HG02938 (cell line): ENCODE results near the gene TMEM53.
"Not testable (repeated sequence)": the region's sequence is repeated elsewhere in the genome, so short reads cannot be mapped to it uniquely, and the experiment has no call there.

ENCODE experiments used
- ATAC-seq: cut with Tn5 transposase; IDR thresholded peaks from one replicate; pipeline ENCODE4 v1.9.1; 2021; ENCODE audit warnings: mild to moderate bottlenecking, moderate library complexity; ENCODE audit not compliant: unreplicated experiment

TMEM53 gene

DNA sequence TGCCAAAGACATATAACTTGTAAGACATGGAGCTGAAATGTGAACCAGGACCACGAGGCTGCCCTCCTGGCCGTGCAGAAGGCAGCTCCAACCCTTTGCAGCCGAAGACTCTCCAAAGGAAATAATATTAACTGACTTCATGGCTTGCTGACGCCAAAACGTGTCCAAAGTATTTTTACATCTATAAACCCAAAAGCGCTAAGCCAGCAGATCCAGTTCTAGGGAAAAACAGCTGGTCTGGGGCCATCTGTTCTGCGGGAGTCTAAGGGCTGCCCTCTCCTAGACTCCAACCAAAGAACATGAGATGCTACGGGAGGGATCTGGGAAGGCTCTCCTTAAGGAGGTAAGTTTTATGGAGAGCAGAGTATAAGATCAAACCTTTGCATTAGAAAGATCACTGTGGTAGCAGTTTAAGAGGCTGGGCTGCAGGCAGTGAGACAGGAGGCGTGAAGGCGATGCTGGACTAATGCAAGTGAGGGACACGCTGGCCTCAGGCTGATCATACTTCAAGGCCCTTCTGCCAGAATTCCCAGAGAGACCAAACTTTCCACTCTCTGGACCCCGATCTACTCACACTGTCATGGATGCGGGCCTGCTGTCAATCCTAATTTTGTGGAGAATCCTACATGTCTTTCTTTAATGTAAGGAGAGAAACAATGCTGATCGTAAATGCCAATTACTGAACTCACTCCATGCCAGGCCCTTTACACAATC, 1.2 kb downstream of the TMEM53 start:
- no peak for ATAC-seq

DNA sequence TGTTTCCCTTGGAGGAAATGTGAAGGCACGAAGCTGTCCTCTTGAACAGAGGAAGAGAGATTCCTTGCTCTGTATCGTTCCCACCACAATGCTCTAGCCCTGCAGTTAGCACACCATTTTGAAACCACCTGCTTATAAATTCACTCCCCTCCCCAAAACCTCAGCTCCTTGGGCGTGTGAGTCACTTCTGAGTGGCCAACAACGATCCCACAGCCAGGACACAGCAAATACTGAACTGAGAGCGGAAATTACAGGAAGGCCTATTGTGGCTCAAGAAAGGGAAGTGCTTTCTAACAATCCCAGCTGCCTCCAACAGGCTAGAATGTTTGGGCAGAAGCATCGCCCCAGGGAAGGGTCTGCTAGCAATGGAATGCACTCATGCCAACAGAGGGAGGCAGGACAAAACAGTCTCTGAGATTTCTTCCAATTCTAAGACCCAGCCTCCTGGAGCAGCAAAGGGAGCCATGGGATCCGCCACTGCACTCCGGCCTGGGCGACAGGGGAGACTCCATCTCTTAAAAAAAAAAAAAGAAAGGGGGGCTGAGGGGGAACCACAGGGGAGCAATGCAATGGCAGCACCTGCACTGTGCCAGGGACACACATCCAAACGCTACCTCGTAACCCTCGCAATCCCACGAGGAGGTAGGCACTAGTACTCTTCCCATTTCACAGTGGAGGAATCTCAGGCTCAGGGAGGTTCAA, 1.9 kb downstream of the TMEM53 start:
- no peak for ATAC-seq

DNA sequence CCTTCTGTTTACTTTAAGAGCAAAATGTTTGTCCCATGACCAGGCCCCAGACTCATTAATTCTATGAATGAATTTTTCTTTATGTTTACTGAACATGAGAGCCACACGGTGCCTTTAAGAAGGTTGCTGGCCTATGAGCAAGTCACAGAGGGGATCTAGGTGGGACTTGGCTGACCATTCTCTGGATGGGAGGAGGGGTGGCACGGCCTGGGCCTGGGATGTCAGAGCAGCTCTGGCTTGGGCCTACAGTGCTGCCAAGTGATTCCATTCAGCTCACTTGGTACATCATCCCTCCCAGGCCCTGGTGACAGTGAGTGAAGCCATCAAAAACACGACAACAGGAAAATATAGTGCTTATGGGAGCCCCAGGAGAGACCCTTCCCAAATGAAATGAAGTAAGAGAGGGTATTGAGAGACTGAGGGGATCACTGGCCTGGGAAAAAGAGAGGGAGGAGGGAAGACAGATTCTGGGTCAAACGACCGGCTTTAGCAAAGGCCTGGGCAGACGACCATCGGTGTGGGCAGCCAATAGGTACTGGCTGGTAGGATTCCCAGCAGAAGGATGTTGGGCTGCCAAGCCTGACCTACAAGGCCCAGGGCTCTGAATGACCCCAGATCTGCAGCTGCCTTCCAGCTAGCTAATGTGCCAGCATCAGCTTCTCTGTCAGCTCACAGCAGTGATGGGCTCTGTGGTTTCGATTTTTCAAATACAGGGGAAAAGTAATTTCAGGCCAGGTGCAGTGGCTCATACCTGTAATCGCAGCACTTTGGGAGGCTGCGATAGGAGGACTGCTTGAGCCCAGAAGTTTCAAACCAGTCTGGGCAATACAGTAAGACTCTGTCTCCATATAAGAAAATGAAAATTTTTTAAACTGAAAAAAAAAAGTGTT, 3.3 kb downstream of the TMEM53 start:
- ATAC-seq, result no peak

DNA sequence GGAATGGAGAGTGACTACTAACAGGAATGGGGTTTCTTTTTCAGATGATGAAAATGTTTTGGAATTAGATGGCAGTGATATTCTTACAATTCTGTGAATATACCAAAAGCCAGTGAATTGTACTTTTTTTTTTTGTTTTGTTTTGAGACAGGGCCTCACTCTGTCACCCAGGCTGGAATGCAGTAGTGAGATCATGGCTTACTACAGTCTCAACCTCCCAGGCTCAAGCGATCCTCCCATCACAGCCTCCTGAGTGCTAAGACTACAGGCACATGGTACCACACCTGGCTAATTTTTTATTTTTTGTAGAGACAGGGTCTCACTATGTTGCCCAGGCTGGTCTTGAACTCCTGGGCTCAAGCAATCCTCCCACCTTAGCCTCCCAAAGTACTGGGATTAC, 7.6 kb downstream of the TMEM53 start:
- not testable (repeated sequence) for ATAC-seq

DNA sequence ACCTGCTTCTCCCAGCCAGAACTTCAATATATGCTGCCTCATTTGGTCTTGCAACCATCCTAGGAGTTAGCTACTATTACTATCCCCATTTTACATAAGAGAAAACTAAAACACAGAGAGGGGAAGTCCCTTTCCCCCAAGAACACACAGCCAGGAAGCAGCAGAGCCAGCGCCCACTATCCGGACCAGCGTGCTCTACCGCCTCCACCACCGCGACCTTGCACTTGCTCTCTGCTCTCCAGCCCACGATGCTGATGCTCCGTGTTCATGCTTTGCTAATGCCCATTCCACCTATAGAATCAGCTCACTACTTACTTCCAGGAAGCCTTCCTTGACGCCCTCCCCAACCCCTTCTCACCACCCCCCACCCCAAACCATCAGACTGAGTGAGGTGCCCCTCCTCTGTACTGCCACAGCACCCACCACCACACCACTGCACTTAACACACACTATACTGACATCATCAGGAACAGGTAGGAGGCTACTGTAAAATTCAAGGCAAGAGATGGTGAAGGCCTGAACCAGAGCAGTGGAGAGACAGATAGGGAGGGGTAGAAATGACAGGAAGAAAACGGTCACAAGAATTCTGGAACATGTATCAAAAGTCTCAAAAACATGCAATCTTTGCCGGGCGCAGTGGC, 9.4 kb downstream of the TMEM53 start:
- ATAC-seq, result no peak

DNA sequence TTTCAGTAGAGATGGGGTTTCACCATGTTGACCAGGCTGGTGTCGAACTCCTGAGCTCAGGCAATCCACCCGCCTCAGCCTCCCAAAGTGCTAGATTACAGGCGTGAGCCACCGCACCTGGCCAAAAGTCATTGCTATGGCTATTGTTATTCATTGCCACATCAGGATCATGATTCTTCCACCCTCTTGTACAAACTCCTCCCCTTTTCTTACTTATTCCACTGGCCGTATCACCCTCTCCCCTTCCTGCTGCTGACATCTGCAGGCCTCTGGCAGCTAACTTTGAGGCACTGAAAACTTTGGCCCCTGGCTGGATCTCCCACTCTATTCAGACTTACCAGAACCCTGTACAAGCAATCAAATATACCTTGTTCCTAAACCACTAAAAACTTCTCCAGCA, 10.9 kb downstream of the TMEM53 start:
- no peak for ATAC-seq

DNA sequence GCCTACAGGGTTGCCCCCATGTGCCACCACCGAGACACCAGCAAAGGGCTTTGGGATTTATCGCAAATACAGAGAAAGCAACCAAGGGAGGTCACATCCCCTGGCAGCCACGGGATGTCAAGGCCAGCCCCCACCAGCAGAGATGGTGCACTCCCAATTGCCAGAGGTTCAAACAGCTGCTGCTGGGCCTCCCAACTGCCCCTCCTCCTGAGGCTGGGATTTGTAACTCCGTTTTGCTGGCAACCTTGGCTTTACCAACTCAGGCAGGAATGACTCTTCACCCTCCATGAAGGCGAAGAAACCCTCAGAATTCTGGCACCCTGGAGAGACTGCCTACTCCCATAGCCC, 11.6 kb downstream of the TMEM53 start:
- ATAC-seq, result no peak

DNA sequence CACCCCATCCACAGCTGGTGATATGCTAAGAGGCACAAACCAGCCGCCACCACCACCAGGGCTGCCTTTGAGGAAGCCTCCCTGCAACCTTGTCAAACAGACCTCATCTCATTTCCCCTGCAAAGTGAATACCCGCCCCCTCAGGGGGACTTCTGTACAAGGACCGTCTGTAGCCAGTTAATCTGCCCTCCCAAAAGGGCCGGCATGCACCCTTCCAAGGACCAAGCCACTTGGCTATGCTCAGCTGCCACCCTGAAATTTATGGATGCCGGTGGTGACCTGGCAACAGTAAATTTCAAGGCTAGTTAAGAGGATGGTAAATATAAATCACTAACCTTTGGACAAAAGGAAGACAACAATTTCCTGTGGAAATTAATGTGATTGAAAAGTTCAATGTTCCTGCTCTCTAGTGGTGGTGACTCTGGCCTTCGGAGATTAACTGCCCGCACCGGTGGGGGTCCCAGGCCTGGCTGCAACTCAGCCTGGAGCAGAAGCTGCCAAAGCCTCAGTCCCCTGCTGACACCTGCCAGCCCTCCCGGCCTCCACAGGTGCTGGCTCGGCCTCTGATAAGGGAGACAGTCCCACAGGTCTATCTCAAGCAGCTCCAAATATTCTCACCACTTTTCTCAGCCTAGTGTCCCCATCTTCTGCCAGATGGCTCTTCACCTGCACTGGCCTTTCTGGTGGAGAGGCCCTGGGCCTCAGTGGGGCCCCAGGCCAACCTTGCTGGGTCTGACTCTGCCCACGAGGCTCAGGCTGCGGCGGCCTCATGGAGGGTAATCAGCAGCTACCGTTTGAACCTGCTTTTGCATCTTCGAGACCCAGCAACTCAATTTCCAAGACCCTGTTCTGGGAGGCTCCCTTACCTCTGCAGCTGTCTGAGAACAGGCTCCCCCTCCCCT, 12.2 kb downstream of the TMEM53 start:
- ATAC-seq, result no peak

DNA sequence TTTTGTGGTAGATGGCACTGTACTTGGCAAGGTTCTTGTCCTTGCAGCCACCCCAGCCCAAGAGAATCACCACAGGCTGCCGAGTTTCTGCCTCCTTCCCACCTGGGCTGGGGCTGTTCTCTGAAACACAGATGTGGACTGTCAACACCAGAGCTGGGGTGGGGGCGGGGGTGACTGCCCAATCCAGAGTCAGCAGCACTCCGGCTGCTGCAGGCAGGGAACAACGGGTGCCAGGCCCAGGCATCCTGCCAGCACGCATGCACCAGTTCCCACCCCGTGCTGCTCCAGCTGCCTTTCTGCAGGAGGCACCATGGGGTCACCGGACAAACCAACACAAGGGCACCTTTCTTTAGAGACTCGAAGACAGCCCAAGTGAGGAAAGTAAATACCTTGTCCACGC, 14.1 kb downstream of the TMEM53 start:
- ATAC-seq, result no peak

DNA sequence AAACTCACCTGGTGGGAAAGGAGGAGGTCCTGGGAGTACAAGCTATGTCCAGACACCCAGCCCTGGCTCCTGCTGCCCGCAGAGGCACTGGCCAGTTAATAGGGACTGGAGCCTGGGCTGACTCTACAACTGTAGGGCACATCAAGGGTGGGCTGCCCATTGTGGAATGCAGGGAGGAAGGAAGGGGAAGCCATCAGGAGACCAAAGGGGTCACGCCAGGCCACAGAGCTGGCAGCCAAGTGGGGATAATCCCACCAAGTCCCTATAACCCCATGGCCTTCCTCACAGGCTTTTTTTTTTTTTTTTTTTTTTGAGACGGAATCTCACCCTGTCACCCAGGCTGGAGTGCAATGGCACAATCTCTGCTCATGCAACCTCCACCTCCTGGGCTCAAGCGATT, 14.7 kb downstream of the TMEM53 start:
- ATAC-seq, result no peak

DNA sequence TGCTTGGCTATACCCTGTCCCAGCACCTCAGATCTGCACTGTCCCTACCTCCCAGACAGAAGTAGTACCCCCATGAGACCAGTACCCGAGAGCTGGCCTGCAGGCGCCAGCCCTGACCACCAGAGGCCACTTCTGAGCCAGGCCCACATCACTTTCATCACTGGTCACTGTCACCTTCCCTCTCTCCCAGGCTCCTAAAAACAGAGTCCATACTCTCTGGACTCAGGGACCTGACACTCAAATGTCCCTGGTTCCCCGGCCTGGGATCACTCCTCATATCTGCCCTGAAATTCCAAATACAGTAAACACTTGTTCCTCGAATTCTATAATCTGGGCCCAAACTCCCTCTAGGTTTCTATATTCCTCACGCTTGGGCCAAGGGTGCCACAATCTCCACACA, 18.7 kb downstream of the TMEM53 start:
- no peak for ATAC-seq

DNA sequence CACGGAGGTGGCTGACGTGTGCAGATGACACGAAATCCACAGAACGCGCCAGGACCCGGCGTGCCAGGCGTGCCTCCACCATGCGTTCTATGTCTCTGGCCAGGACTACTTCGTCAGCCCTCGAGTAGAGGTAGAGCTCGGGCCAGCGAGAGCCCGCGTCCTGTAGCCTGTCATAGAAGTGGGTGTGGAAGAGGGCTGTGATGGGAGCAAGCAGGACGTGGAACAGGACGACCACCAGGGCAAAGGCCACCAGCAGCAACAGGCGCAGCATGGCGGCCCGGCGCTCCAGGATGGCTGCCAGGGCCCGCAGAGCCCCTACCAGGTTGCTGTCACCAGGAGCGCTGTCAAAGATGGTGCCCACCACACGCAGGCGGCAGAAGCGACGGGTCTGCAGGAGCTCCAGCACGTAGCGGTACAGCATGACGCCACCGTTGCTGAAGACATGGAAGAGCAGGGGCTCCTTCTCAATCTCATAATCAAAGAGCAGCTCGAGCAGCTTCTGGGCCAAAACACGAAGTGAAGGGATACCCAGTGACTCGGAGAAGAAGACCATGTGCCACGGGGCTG, 19.6 kb downstream of the TMEM53 start:
- ATAC-seq, result no peak

DNA sequence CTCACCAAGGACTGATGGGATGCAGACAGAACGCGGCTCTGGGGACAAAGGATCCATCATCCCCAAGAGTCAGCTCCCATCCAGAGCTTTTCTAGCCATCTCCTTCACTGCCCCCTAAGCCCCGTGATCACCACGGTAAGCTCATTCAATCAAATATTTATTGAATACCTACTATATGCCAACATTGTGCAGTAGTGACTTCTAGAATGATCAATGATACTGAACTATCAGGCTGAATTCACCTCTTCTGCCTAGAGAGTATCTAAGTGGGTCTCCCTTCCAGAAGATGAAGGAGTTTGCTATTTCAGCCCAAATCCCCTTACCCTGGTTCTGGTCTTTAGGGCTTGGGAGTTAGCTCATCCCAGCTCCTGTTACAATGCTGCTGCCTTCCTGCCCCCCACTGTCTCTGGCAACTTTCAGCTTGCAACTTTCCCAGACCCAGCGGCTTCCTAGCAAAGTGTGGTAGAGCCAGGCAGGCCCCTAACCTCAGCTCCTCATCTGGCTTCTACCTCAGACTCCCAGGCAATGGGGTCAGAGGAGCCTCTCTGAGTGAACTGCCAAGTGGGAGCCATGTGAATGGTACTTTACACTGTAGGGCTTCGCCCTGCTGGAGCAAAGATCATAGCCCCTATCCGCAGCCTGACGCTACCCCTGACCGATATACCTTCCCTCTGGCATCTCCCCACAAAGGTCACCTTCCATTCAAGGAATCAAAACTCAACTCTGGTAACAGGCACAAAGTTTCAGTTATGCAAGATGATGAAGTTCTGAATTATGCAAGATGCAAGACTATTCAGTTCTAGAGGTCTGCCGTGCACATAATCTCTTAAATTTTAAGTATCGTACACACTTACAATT, 20.9 kb downstream of the TMEM53 start:
- ATAC-seq, result no peak

DNA sequence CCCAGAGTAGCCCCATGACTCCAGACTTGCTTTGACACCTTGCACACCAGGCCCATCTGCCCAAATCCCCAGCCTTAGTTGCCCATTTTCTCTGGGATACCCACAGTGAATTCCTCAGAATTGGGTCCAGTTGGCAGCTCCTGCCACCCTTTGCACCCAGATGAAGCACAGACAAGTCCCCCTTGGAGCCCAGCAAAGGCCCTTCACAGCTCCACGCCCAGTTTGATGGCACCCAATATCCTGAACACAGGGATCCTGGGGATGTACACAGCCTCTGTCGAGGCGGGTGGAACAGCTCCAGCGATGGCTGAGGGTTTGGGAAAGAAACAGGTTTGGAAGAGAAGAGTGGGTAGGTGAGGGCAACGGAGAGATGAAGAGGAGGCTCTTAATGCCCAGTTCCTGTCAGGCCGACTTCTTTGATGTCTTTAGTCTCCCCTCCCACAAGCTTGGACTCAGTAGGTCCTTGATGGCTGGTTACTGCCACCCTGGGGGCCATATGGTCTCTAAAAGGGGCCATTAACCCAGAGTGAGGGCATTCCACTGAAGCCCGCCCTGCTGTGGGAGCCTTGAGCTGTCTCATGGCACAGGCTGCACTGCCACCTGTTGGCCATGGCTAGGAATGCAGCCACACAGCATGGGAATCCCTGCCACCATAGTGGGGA, 21.7 kb downstream of the TMEM53 start:
- no peak for ATAC-seq

DNA sequence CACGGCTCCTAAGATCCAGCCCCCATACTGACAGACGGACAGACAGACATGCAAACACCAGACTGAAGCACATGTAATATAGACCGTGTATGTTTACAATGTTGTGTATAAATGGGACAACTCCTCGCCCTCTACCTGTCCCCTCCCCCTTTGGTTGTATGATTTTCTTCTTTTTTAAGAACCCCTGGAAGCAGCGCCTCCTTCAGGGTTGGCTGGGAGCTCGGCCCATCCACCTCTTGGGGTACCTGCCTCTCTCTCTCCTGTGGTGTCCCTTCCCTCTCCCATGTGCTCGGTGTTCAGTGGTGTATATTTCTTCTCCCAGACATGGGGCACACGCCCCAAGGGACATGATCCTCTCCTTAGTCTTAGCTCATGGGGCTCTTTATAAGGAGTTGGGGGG, 23.2 kb downstream of the TMEM53 start:
- no peak for ATAC-seq

DNA sequence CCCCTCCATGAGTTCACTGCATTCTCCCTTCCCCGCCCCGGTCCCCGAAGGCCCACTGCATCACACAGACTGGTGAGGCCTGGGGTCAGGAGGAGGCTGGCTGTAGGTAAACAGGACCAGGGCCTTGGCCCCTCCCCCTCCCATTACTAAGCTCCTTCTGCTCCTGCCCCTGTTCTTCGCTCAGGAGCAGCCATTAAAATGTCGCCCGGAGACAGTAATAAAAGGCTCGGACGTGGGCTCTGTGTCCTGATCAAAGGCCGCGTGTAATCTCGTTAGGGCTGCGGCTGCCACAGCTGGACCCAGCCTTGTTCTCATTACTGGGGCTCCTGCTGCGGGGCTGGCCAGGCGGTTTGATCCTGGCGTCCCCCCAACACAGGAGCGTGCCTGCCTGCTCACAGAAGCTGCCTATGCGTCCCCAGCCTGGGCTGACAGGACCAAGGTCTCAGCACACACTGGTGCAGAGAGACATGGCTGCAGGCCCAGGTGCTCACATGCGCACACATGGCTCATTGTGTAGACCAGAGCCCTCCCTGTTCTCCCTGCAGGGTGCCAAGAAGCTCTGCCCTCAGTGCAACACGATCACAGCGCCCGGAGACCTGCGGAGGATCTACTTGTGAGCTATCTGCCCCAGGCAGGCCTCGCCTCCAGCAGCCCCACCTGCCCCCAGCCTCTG, 24.0 kb downstream of the TMEM53 start:
- no peak for ATAC-seq

DNA sequence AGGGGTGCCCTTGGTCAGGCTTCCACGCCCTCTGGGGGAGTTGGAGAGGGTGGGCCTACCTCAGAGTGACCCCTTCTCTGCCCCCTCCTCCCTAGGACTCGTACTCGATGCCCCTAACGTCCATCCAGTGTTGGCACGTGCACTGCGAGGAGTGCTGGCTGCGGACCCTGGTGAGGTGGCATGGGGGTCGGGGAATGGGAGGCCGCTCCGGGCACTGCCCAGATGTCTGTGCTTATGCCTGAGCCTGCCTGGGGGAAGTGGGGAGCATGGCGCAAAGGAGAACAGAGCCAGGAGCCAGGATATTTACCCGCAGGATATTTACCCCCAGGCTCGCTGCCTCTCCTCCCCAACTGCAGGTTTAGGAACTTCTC, 24.5 kb downstream of the TMEM53 start:
- no peak for ATAC-seq
